HepG2 (cell line): ENCODE measurements around the gene PUS1. TPM values are rescaled to one million over a fixed set of nuclear protein-coding genes. Genes with fewer than 3 reads are reported as not detected.

Experiments
- ATAC-seq: fragments of 200-7000 bp; cut with Tn5 transposase; 3 replicates; pipeline ENCODE4 v1.9.1; 2020; ENCODE audit warnings: mild to moderate bottlenecking, moderate library complexity
- BruUV-seq: library from RNA; stranded (reverse); fragments of 400-500 nt; replicated peaks from 2 replicates; lab custom pipeline; 2021; lab: Mats Ljungman, UMichigan
- CTCF ChIA-PET: fragments of 300-600 bp; formaldehyde crosslinking; extraction: SDS; loops from one replicate; lab custom pipeline; 2021; ENCODE audit warnings: low total read pairs, inconsistent platforms, low intra/inter-chr PET ratio; lab: Yijun Ruan, JAX
- POLR2A ChIA-PET: fragments of 350-600 bp; sonication (Branson Sonifier 250); formaldehyde crosslinking; loops from one replicate; lab custom pipeline; 2020; ENCODE audit warnings: antibody characterized with exemption, inconsistent platforms; lab: Yijun Ruan, JAX
- DNase-seq: peaks from one replicate; pipeline ENCODE4 v3.0.0-alpha.2; 2015; ENCODE audit warnings: low spot score
- FAIRE-seq: peaks from 3 replicates; lab custom pipeline; 2011; peaks lifted over from hg19 to GRCh38; lab: Jason Lieb, UNC
- H2AFZ ChIP-seq: one replicate; pipeline ENCODE4 v1.6.1; 2011; ENCODE audit warnings: low read length, inconsistent platforms
- H3K27ac ChIP-seq: fragments of 300-600 bp; 3 replicates; pipeline ENCODE4 v1.8.0; 2011; ENCODE audit warnings: mixed run types, mild to moderate bottlenecking, mixed read lengths, low read length, inconsistent platforms; ENCODE audit not compliant: insufficient read depth; ENCODE audit errors: extremely low read length
- H3K27me3 ChIP-seq, 2 experiments: fragments of 200-600 bp in 1 of 2; 2 replicates in 1 of 2; 3 replicates in 1 of 2; pipeline versions ENCODE4 v1.6.0 to v1.8.0; 2011; ENCODE audit warnings: low read length in 2 of 2, mild to moderate bottlenecking in 2 of 2, moderate library complexity in 2 of 2, inconsistent platforms in 1 of 2; ENCODE audit not compliant: insufficient read depth in 2 of 2, control insufficient read depth in 1 of 2
- H3K36me3 ChIP-seq, 2 experiments: fragments of 200-600 bp in 1 of 2; replicated peaks in 1 of 2; 2 replicates in 1 of 2; 3 replicates in 1 of 2; pipeline versions ENCODE4 v1.5.1 to v1.8.0; 2011; ENCODE audit warnings: low read length in 2 of 2, inconsistent platforms in 1 of 2; ENCODE audit not compliant: insufficient read depth in 2 of 2, control insufficient read depth in 1 of 2
- H3K4me1 ChIP-seq: 2 replicates; pipeline ENCODE4 v1.5.1; 2012; ENCODE audit warnings: low read length, inconsistent platforms; ENCODE audit not compliant: insufficient read depth
- H3K4me2 ChIP-seq: 2 replicates; pipeline ENCODE4 v1.6.0; 2011; ENCODE audit warnings: low read depth, low read length, inconsistent platforms
- H3K4me3 ChIP-seq, 3 experiments: fragments of 200-600 bp in 1 of 3; sonication (generic), shearing (Covaris generic) in 1 of 3; replicated peaks in 1 of 3; 2 replicates each; pipeline ENCODE4 v1.5.1; 2011 to 2016; ENCODE audit warnings: low read length in 3 of 3, inconsistent platforms in 2 of 3, low read depth in 2 of 3, mild to moderate bottlenecking in 2 of 3, control low read depth in 1 of 3, mixed read lengths in 1 of 3; ENCODE audit not compliant: insufficient read depth in 1 of 3
- H3K79me2 ChIP-seq: one replicate; pipeline ENCODE4 v1.6.1; 2011; ENCODE audit warnings: low read length, inconsistent platforms; ENCODE audit not compliant: insufficient read depth
- H3K9ac ChIP-seq: 2 replicates; pipeline ENCODE4 v1.6.0; 2011; ENCODE audit warnings: mild to moderate bottlenecking, low read depth, low read length, inconsistent platforms; ENCODE audit not compliant: insufficient read depth
- H3K9me3 ChIP-seq: 2 replicates; pipeline ENCODE4 v1.5.1; 2012; ENCODE audit warnings: mild to moderate bottlenecking, low read length
- H4K20me1 ChIP-seq: 2 replicates; pipeline ENCODE4 v1.6.0; 2011; ENCODE audit warnings: inconsistent platforms, mild to moderate bottlenecking, low read length, moderate library complexity; ENCODE audit not compliant: insufficient read depth
- AGO2 ChIP-seq: fragments of 200-400 bp; formaldehyde crosslinking; optimal IDR thresholded peaks from 2 replicates; pipeline ENCODE3; 2017; ENCODE audit warnings: mild to moderate bottlenecking, low read depth, low read length, moderate library complexity
- ATF7 ChIP-seq, 2 experiments: fragments of 450-650 bp in 1 of 2; sonication (generic) in 1 of 2; formaldehyde crosslinking in 1 of 2; IDR thresholded peaks; 2 replicates each; pipeline versions ENCODE4 v1.4.0 to v1.6.1; 2016 to 2020; ENCODE audit warnings: antibody characterized with exemption in 1 of 2, mild to moderate bottlenecking in 1 of 2, missing genetic modification reagents in 1 of 2
- DNMT3B ChIP-seq: conservative IDR thresholded peaks from 2 replicates; pipeline ENCODE4 v1.6.1; 2016; ENCODE audit warnings: missing biosample characterization, control low read depth
- MBD4 ChIP-seq: IDR thresholded peaks from 2 replicates; pipeline ENCODE4 v1.6.1; 2012; ENCODE audit warnings: low read length, inconsistent platforms, borderline replicate concordance
- STAT5B ChIP-seq: sonication (generic); formaldehyde crosslinking; IDR thresholded peaks from 2 replicates; pipeline ENCODE4 v1.4.0; 2020; ENCODE audit warnings: missing genetic modification reagents
- WGBS: methylation state at CpG from one replicate; pipeline ENCODE4 v1.1.6; 2017; ENCODE audit warnings: low lambda C conversion rate; 5-methylcytosine and 5-hydroxymethylcytosine counted together
- in situ Hi-C: cut with HindIII; loops from 2 replicates; pipeline ENCODE4 v1.10.0; 2017; ENCODE audit warnings: low pct_unique_long_range_greater_than_20kb; ENCODE audit not compliant: extremely low pct_ligation_motif_present
- intact Hi-C: fragments of 100-400 bp; cut with micrococcal nuclease; formaldehyde crosslinking; loops from one replicate; pipeline ENCODE4 v1.10.0; 2022; ENCODE audit not compliant: unreplicated experiment
- polyA plus RNA-seq, 8 experiments: library from polyadenylated mRNA; depleted of rRNA in 3 of 8; stranded (reverse) in 7 of 8; unstranded in 1 of 8; fragments of >200 nt; fragmentation: Illumina TruSeq in 4 of 8; extraction: Trizol in 4 of 8; gene quantifications; 2 replicates each; pipeline versions ENCODE4 v1.2.1 to v1.2.3, GENCODE V29; 2011 to 2016; ENCODE audit warnings: low read depth in 4 of 8, missing spikeins in 1 of 8, mixed read lengths in 1 of 8; ENCODE audit not compliant: insufficient read depth in 1 of 8
- total RNA-seq, 5 experiments: library from RNA; depleted of rRNA; stranded (reverse); fragments of >200 nt; fragmentation: Illumina TruSeq; extraction: Trizol; gene quantifications; 2 replicates each; pipeline ENCODE4 v1.2.3, GENCODE V29; 2016; ENCODE audit warnings: low read depth in 1 of 5
- TF ChIP-seq, protein P1 (sequence below): sonication (generic); formaldehyde crosslinking; IDR thresholded peaks from 2 replicates; pipeline ENCODE4 v1.5.1; 2020; ENCODE audit warnings: missing genetic modification reagents, mild to moderate bottlenecking, borderline replicate concordance
- TF ChIP-seq, protein P2 (sequence below): sonication (generic); formaldehyde crosslinking; IDR thresholded peaks from 2 replicates; pipeline ENCODE4 v1.9.0; 2022; ENCODE audit warnings: missing genetic modification reagents, mild to moderate bottlenecking, borderline replicate concordance

PUS1 gene
- total and polyA plus RNA-seq, 2 of the 13 experiments (the other 11 are each of a cell fraction or from before 2014, with no cell fraction given) = 19.2 to 24.7 TPM

DNA sequence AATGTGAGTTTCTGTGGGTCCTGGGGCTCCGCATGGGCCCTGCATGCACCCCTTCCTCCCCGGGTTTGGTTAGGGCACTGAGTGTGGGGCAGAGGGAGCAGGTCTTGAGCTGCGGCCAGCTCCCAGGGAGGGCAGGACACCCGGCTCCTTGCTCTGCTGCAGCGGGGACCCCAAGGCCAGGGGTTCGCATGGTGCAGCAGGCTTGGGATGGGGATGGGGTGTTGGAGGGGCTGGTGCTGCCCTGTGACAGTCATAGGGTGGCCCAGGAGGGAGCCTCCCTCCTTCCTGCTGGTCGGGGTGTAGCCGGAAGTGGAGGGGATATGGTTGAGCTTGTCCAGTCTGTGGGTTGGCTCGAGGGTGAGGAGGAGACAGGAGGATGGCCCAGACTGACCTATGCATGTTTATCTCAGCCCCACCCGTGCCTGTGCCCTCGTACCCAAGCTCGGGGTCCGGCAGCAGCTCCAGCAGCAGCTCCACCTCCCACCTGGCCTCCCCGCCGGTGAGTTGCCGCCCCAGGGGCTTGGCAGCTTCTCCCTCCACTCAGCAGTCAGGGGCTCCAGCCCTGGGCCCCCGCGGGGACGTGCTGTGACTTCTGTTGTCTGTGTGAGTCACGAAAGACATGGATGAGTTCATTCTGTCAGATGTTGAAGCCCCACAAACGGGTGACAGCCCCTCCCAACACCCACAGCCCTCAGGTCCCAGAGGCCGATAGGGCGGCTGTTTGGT is 18.6 kb upstream of the PUS1 start:
- ATAC-seq (no peak), FAIRE-seq (no peak), DNase-seq (no peak)
- ChIA-PET CTCF (no interaction called here), POLR2A (no interaction called here)
- no peak overlapping the region for H3K4me2 ChIP-seq
- H3K36me3 ChIP-seq = peaks cover 26 to 45% of the 10 kb centered on the region in 2 experiments; a peak in 4 of 5 replicates
- TF ChIP-seq AGO2 = peak; percentile 10
- no peak for TF ChIP-seq ATF7 (IDR thresholded peaks at IDR 0.05)
- TF ChIP-seq ATF7 (CRISPR knock-in tag; IDR thresholded peaks at IDR 0.05) = no peak
- in situ Hi-C loops = no loop called here
- intact Hi-C loops = loop anchor here (5.0 kb wide), 1 partner anchor 58 kb away; no protein-coding TSS in a partner anchor
- no TSS peak for BruUV-seq
- no peak overlapping the region for H3K9ac ChIP-seq
- H2AFZ ChIP-seq = no peak overlapping the region
- no peak overlapping the region for H3K4me3 ChIP-seq
- H3K27me3 ChIP-seq = no peaks in the 10 kb centered on the region
- H3K9me3 ChIP-seq = no peaks in the 10 kb centered on the region
- H3K27ac ChIP-seq = no peak overlapping the region
- H4K20me1 ChIP-seq = 0 out of 2 replicates have a peak, but pooled peaks cover 8% of the 10 kb centered on the region
- H3K4me1 ChIP-seq = peaks cover 11% of the 10 kb centered on the region; the same call in 1 of the 2 replicates
- 96% methylated on average over 7 of the region's 23 CpGs for WGBS
- H3K79me2 ChIP-seq = no peaks in the 10 kb centered on the region

DNA sequence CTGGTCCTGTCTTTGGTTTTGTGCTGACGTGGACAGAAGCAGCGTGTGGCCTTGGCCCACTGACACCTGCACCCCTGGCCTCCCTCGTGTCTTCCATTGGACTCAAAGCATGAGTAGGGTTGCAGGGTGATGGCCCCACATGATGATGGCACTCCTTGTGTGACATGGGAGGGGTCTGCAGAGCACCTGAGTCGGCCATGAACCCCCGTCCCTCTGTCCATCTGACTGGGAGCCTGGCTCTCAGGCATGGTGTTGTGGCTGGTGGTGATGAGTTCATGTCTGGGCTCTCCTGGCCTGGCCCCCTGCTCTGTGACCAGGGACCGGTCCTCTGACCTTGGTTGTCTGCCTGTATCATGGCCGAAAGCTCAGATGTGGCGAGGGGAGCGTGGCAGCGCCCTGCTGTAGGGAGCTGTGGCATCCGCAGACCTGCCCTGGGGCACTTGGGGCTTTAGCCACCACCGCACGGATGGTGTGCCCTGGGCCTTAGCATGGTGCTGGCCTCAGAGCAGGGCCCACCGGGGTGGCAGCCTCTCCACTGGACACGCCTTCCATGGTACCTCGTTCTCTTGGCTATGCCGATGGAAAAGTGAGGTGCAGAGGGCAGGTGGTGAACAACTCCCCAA is 17.9 kb upstream of the PUS1 start:
- no peak for ATAC-seq
- CTCF ChIA-PET = no interaction called here

More for the DNA sequence above, 17.9 kb upstream of the PUS1 start:
- no peaks in the 10 kb centered on the region for H3K27me3 ChIP-seq
- no peak overlapping the region for H3K27ac ChIP-seq
- DNase-seq (no peak), FAIRE-seq (no peak)
- POLR2A ChIA-PET = no interaction called here
- in situ Hi-C loops = no loop called here
- no peaks in the 10 kb centered on the region for H3K79me2 ChIP-seq
- H3K9ac ChIP-seq = no peak overlapping the region
- H3K4me3 ChIP-seq = no peak overlapping the region
- H3K4me1 ChIP-seq = peaks cover 11% of the 10 kb centered on the region; the same call in 1 of the 2 replicates
- H3K36me3 ChIP-seq = peaks cover 27 to 51% of the 10 kb centered on the region in 2 experiments; a peak in 4 of 5 replicates
- TF ChIP-seq MBD4 (no peak), DNMT3B (CRISPR knock-in tag) (no peak), STAT5B (CRISPR knock-in tag) (no peak)
- TF ChIP-seq, protein P1, sequence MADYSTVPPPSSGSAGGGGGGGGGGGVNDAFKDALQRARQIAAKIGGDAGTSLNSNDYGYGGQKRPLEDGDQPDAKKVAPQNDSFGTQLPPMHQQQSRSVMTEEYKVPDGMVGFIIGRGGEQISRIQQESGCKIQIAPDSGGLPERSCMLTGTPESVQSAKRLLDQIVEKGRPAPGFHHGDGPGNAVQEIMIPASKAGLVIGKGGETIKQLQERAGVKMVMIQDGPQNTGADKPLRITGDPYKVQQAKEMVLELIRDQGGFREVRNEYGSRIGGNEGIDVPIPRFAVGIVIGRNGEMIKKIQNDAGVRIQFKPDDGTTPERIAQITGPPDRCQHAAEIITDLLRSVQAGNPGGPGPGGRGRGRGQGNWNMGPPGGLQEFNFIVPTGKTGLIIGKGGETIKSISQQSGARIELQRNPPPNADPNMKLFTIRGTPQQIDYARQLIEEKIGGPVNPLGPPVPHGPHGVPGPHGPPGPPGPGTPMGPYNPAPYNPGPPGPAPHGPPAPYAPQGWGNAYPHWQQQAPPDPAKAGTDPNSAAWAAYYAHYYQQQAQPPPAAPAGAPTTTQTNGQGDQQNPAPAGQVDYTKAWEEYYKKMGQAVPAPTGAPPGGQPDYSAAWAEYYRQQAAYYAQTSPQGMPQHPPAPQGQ = no peak
- TF ChIP-seq, protein P2, sequence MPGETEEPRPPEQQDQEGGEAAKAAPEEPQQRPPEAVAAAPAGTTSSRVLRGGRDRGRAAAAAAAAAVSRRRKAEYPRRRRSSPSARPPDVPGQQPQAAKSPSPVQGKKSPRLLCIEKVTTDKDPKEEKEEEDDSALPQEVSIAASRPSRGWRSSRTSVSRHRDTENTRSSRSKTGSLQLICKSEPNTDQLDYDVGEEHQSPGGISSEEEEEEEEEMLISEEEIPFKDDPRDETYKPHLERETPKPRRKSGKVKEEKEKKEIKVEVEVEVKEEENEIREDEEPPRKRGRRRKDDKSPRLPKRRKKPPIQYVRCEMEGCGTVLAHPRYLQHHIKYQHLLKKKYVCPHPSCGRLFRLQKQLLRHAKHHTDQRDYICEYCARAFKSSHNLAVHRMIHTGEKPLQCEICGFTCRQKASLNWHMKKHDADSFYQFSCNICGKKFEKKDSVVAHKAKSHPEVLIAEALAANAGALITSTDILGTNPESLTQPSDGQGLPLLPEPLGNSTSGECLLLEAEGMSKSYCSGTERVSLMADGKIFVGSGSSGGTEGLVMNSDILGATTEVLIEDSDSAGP = no peak
- H3K9me3 ChIP-seq = no peaks in the 10 kb centered on the region
- intact Hi-C loops = loop anchor here (5.0 kb wide), 1 partner anchor 59 kb away; no protein-coding TSS in a partner anchor
- 0 out of 2 replicates have a peak, but pooled peaks cover 4% of the 10 kb centered on the region for H4K20me1 ChIP-seq
- 100% methylated on average over 2 of the region's 17 CpGs for WGBS
- H2AFZ ChIP-seq = no peak overlapping the region
- no TSS peak for BruUV-seq
- H3K4me2 ChIP-seq = no peak overlapping the region
